Cardiac muscle cell (in vitro differentiated cells and primary cell): Measurements from ENCODE around the gene MECP2. TPM values are rescaled to one million over a fixed set of nuclear protein-coding genes. Genes with fewer than 3 reads are reported as not detected.

Experiments
- DNase-seq, 2 donors: peaks; one replicate each; pipeline versions ENCODE4 v3.0.0 to v3.0.0-alpha.2; 2010 to 2017; ENCODE audit warnings: low read depth in 1 of 2, low spot score in 1 of 2
- H3K27ac ChIP-seq: fragments of 200-600 bp; sonication (generic); 2 replicates; pipeline ENCODE4 v1.5.1; 2016
- H3K27me3 ChIP-seq: fragments of 200-600 bp; sonication (generic); 2 replicates; pipeline ENCODE4 v1.6.0; 2016; ENCODE audit warnings: control low read depth
- H3K36me3 ChIP-seq: fragments of 200-600 bp; sonication (generic); 2 replicates; pipeline ENCODE4 v1.5.1; 2016; ENCODE audit warnings: control low read depth
- H3K4me1 ChIP-seq: fragments of 200-600 bp; sonication (generic); 2 replicates; pipeline ENCODE4 v1.8.1; 2017; ENCODE audit warnings: low read depth, mild to moderate bottlenecking, mixed run types
- H3K4me3 ChIP-seq: fragments of 200-600 bp; sonication (generic); 2 replicates; pipeline ENCODE4 v1.5.1; 2016; ENCODE audit warnings: mild to moderate bottlenecking
- H3K9me3 ChIP-seq: fragments of 200-600 bp; sonication (generic); 2 replicates; pipeline ENCODE4 v1.5.1; 2017; ENCODE audit warnings: low read depth, mild to moderate bottlenecking, control low read depth
- CTCF ChIP-seq: IDR thresholded peaks from 2 replicates; pipeline ENCODE4 v1.5.1; 2012; ENCODE audit warnings: low read depth, mild to moderate bottlenecking, low read length
- polyA plus RNA-seq: library from polyadenylated mRNA; unstranded; fragments of >200 nt; fragmentation: Nextera tagmentation; extraction: Ambion mirVana; gene quantifications from 2 replicates; pipeline ENCODE4 v1.2.1, GENCODE V29; 2016
- total RNA-seq: library from RNA; depleted of rRNA; stranded (reverse); fragments of >200 nt; gene quantifications from 2 replicates; pipeline ENCODE4 v1.2.3, GENCODE V29; 2016

Gene MECP2
- total and polyA plus RNA-seq, 2 experiments from 2014 or later, result 17.9 to 64.5 TPM

- Histone ChIP-seq H3K4me1 (no peaks in the 10 kb centered on the region), H3K27ac (no peak overlapping the region), H3K9me3 (no peaks in the 10 kb centered on the region), H3K4me3 (no peak overlapping the region), H3K36me3 (no peaks in the 10 kb centered on the region), H3K27me3 (no peaks in the 10 kb centered on the region)
- no peak for TF ChIP-seq CTCF
- DNase-seq, result no peak
Measured at GRCh38 chrX:154061801-154062200, 35.7 kb downstream of the MECP2 start.

GRCh38 chrX:154059729-154060245, 37.7 kb downstream of the MECP2 start:
- DNase-seq, result no peak

GRCh38 chrX:154059231-154059630, 38.3 kb downstream of the MECP2 start:
- Histone ChIP-seq H3K36me3 (no peaks in the 10 kb centered on the region), H3K27ac (no peak overlapping the region), H3K27me3 (no peaks in the 10 kb centered on the region), H3K9me3 (no peaks in the 10 kb centered on the region), H3K4me3 (no peak overlapping the region), H3K4me1 (no peaks in the 10 kb centered on the region)
- no peak for TF ChIP-seq CTCF
- no peak for DNase-seq

More at GRCh38 chrX:154059729-154060245, 37.7 kb downstream of the MECP2 start:
- H3K4me1 ChIP-seq, result no peaks in the 10 kb centered on the region
- no peaks in the 10 kb centered on the region for H3K27me3 ChIP-seq
- no peaks in the 10 kb centered on the region for H3K36me3 ChIP-seq
- TF ChIP-seq CTCF, result no peak
- H3K27ac ChIP-seq, result no peak overlapping the region
- no peak overlapping the region for H3K4me3 ChIP-seq
- no peaks in the 10 kb centered on the region for H3K9me3 ChIP-seq

- H3K9me3 ChIP-seq, result no peaks in the 10 kb centered on the region
- H3K4me3 ChIP-seq, result no peak overlapping the region
- H3K36me3 ChIP-seq, result no peaks in the 10 kb centered on the region
- DNase-seq, result no peak
- no peaks in the 10 kb centered on the region for H3K4me1 ChIP-seq
- no peaks in the 10 kb centered on the region for H3K27me3 ChIP-seq
- no peak overlapping the region for H3K27ac ChIP-seq
- TF ChIP-seq CTCF, result no peak
Measured at GRCh38 chrX:154058214-154058997, 39.1 kb downstream of the MECP2 start.

- H3K9me3 ChIP-seq, result no peaks in the 10 kb centered on the region
- no peak overlapping the region for H3K4me3 ChIP-seq
- H3K36me3 ChIP-seq, result no peaks in the 10 kb centered on the region
- H3K27me3 ChIP-seq, result no peaks in the 10 kb centered on the region
- H3K4me1 ChIP-seq, result no peaks in the 10 kb centered on the region
- no peak overlapping the region for H3K27ac ChIP-seq
- no peak for TF ChIP-seq CTCF
- no peak for DNase-seq
Measured at GRCh38 chrX:154057791-154058190, 39.7 kb downstream of the MECP2 start.
